Measurements from ENCODE around the gene FGF11. TPM values are rescaled to one million over a fixed set of nuclear protein-coding genes. Genes with fewer than 3 reads are reported as not detected.

The FGF11 gene
- total and polyA plus RNA-seq, 2 donors (not counting 3 experiments of a cell fraction or from before 2014, with no cell fraction given): 0.70 TPM; not detected in 1

DNA sequence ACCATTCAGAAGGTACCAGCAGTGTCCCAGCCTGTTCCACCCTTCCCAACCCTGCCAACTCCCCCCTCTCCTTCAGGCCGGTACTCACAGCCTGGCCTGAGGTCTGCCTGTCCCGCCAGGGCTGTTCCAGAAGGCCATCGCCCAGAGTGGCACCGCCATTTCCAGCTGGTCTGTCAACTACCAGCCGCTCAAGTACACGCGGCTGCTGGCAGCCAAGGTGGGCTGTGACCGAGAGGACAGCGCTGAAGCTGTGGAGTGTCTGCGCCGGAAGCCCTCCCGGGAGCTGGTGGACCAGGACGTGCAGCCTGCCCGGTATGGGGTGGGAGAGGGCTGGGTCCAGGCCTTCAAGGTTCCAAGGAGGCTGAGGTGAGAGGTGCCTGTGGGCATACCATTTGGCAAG, 24.5 kb upstream of the FGF11 start:
- Histone ChIP-seq H3K4me3 (replicated peaks in 1 of 3; ENCODE audit: insufficient read depth in 1 of 3, low read depth in 1 of 3, low read length in 3 of 3) (no peak overlapping the region), H3K4me1 (ENCODE audit: control insufficient read depth, extremely low read depth, insufficient read depth, low read length) (no peaks in the 10 kb centered on the region), H3K27ac (ENCODE audit: insufficient read depth, low read depth, low read length) (no peak overlapping the region), H3K79me2 (ENCODE audit: control insufficient read depth, insufficient read depth, low read length) (no peaks in the 10 kb centered on the region), H3K36me3 (ENCODE audit: control insufficient read depth in 2 of 2, extremely low read depth in 1 of 2, insufficient read depth in 2 of 2, low read length in 2 of 2) (peaks cover 0 to 7% of the 10 kb centered on the region in 2 experiments), H3K4me2 (ENCODE audit: insufficient read depth, low read length) (no peak overlapping the region), H4K20me1 (replicated peaks; ENCODE audit: control insufficient read depth, extremely low read depth, insufficient read depth, low read length) (no peaks in the 10 kb centered on the region), H3K27me3 (ENCODE audit: control insufficient read depth in 2 of 2, insufficient read depth in 2 of 2, low read length in 2 of 2) (no peaks in the 10 kb centered on the region), H2AFZ (ENCODE audit: low read depth, low read length) (no peak overlapping the region), H3K9me1 (replicated peaks; ENCODE audit: control insufficient read depth, extremely low read depth, insufficient read depth, low read length) (no peaks in the 10 kb centered on the region), H3K9ac (replicated peaks; ENCODE audit: extremely low read depth, insufficient read depth, low read length) (no peak overlapping the region), H3K9me3 (replicated peaks; ENCODE audit: control insufficient read depth, insufficient read depth, low read length) (no peaks in the 10 kb centered on the region)
- TF ChIP-seq, protein P1, sequence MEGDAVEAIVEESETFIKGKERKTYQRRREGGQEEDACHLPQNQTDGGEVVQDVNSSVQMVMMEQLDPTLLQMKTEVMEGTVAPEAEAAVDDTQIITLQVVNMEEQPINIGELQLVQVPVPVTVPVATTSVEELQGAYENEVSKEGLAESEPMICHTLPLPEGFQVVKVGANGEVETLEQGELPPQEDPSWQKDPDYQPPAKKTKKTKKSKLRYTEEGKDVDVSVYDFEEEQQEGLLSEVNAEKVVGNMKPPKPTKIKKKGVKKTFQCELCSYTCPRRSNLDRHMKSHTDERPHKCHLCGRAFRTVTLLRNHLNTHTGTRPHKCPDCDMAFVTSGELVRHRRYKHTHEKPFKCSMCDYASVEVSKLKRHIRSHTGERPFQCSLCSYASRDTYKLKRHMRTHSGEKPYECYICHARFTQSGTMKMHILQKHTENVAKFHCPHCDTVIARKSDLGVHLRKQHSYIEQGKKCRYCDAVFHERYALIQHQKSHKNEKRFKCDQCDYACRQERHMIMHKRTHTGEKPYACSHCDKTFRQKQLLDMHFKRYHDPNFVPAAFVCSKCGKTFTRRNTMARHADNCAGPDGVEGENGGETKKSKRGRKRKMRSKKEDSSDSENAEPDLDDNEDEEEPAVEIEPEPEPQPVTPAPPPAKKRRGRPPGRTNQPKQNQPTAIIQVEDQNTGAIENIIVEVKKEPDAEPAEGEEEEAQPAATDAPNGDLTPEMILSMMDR (IDR thresholded peaks at IDR 0.05; ENCODE audit: extremely low read depth in 1 of 2, insufficient read depth in 1 of 2, low read depth in 1 of 2, low read length in 2 of 2): no peak
- TF ChIP-seq, protein P2, sequence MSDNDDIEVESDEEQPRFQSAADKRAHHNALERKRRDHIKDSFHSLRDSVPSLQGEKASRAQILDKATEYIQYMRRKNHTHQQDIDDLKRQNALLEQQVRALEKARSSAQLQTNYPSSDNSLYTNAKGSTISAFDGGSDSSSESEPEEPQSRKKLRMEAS (IDR thresholded peaks at IDR 0.05; ENCODE audit: insufficient read depth, insufficient read length): no peak
- TF ChIP-seq POLR2A (IDR thresholded peaks at IDR 0.05; ENCODE audit: low read depth, low read length) (no peak), EZH2 (IDR thresholded peaks at IDR 0.05; ENCODE audit: borderline replicate concordance, low read depth, low read length, severe bottlenecking) (no peak), FOS (IDR thresholded peaks at IDR 0.05; ENCODE audit: borderline replicate concordance, insufficient read depth, low read length) (no peak)
- POLR2A ChIA-PET: no interaction called here
- no peak for FAIRE-seq
- DNase-seq (ENCODE audit: low read depth, low spot score): no peak
- intact Hi-C loops (cut with micrococcal nuclease) (no loop called here), dilution Hi-C loops (cut with MboI; ENCODE audit: extremely low pct_ligation_motif_present, low sequenced_read_pairs) (no loop called here)
- no TSS peak for BruUV-seq (replicated peaks)
- CTCF ChIA-PET: no interaction called here

DNA sequence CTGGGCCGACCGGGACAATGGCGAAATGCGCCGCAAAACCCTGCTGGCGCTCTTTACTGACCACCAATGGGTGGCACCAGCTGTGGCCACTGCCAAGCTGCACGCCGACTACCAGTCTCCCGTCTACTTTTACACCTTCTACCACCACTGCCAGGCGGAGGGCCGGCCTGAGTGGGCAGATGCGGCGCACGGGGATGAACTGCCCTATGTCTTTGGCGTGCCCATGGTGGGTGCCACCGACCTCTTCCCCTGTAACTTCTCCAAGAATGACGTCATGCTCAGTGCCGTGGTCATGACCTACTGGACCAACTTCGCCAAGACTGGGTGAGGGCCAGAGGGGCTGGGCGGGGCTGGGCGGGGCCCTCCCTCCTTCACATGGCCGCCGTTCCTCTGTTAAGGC, 23.5 kb upstream of the FGF11 start:
- H3K9me1 ChIP-seq (replicated peaks; ENCODE audit: control insufficient read depth, extremely low read depth, insufficient read depth, low read length): no peaks in the 10 kb centered on the region
- BruUV-seq (replicated peaks): no TSS peak
- intact Hi-C loops (cut with micrococcal nuclease) (no loop called here), dilution Hi-C loops (cut with MboI; ENCODE audit: extremely low pct_ligation_motif_present, low sequenced_read_pairs) (no loop called here)
- no peak overlapping the region for H3K9ac ChIP-seq (replicated peaks; ENCODE audit: extremely low read depth, insufficient read depth, low read length)
- H2AFZ ChIP-seq (ENCODE audit: low read depth, low read length): no peak overlapping the region
- POLR2A ChIA-PET: no interaction called here
- H3K36me3 ChIP-seq (ENCODE audit: control insufficient read depth in 2 of 2, extremely low read depth in 1 of 2, insufficient read depth in 2 of 2, low read length in 2 of 2): peaks cover 0 to 2% of the 10 kb centered on the region in 2 experiments
- H4K20me1 ChIP-seq (replicated peaks; ENCODE audit: control insufficient read depth, extremely low read depth, insufficient read depth, low read length): no peaks in the 10 kb centered on the region
- no peak for FAIRE-seq
- no peak for TF ChIP-seq EZH2 (IDR thresholded peaks at IDR 0.05; ENCODE audit: borderline replicate concordance, low read depth, low read length, severe bottlenecking)
- no peak for TF ChIP-seq FOS (IDR thresholded peaks at IDR 0.05; ENCODE audit: borderline replicate concordance, insufficient read depth, low read length)
- no peak for TF ChIP-seq POLR2AphosphoS5 (IDR thresholded peaks at IDR 0.05; ENCODE audit: insufficient read depth, low read depth, low read length)
- TF ChIP-seq, protein P1 (IDR thresholded peaks at IDR 0.05; ENCODE audit: extremely low read depth in 1 of 2, insufficient read depth in 1 of 2, low read depth in 1 of 2, low read length in 2 of 2): no peak
- TF ChIP-seq, protein P2 (IDR thresholded peaks at IDR 0.05; ENCODE audit: insufficient read depth, insufficient read length): no peak
- no peak for TF ChIP-seq JUN (IDR thresholded peaks at IDR 0.05; ENCODE audit: borderline replicate concordance, insufficient read depth, insufficient read length, low read depth)
- no peak for TF ChIP-seq POLR2A (IDR thresholded peaks at IDR 0.05; ENCODE audit: low read depth, low read length)
- TF ChIP-seq GATA2 (IDR thresholded peaks at IDR 0.05; ENCODE audit: insufficient read depth, insufficient read length, low read depth, low read length): no peak
- no peak for TF ChIP-seq MYC (IDR thresholded peaks at IDR 0.05; ENCODE audit: low read depth, low read length)
- H3K79me2 ChIP-seq (ENCODE audit: control insufficient read depth, insufficient read depth, low read length): no peaks in the 10 kb centered on the region
- CTCF ChIA-PET: interaction anchor here (2.2 kb wide), 1 partner anchor 12 kb away, joined by 6 read pairs; the partner anchor contains the start of gene TMEM256
- H3K4me3 ChIP-seq (replicated peaks in 1 of 3; ENCODE audit: insufficient read depth in 1 of 3, low read depth in 1 of 3, low read length in 3 of 3): no peak overlapping the region
- no peaks in the 10 kb centered on the region for H3K4me1 ChIP-seq (ENCODE audit: control insufficient read depth, extremely low read depth, insufficient read depth, low read length)
- no peaks in the 10 kb centered on the region for H3K9me3 ChIP-seq (replicated peaks; ENCODE audit: control insufficient read depth, insufficient read depth, low read length)
- H3K27ac ChIP-seq (ENCODE audit: insufficient read depth, low read depth, low read length): no peak overlapping the region
- no peak overlapping the region for H3K4me2 ChIP-seq (ENCODE audit: insufficient read depth, low read length)
- no peaks in the 10 kb centered on the region for H3K27me3 ChIP-seq (ENCODE audit: control insufficient read depth in 2 of 2, insufficient read depth in 2 of 2, low read length in 2 of 2)
- DNase-seq (ENCODE audit: low read depth, low spot score): no peak
